Large intestine (tissue), 3 donors: ENCODE measurements around the gene FYCO1. TPM values are rescaled to one million over a fixed set of nuclear protein-coding genes. Genes with fewer than 3 reads are reported as not detected.
"Not testable (repeated sequence)": the region's sequence is repeated elsewhere in the genome, so short reads cannot be mapped to it uniquely, and the experiment has no call there.

Experiments
- DNase-seq, 2 donors: peaks; one replicate each; pipeline versions ENCODE4 v3.0.0 to v3.0.0-alpha.2; 2013
- H3K27ac ChIP-seq: one replicate; pipeline ENCODE4 v1.5.1; 2013; ENCODE audit warnings: low read length
- H3K27me3 ChIP-seq: 2 replicates; pipeline ENCODE4 v1.6.1; 2013; ENCODE audit warnings: low read length; ENCODE audit not compliant: control insufficient read depth, insufficient read depth
- H3K36me3 ChIP-seq: 2 replicates; pipeline ENCODE4 v1.6.1; 2013; ENCODE audit warnings: low read length; ENCODE audit not compliant: control insufficient read depth, insufficient read depth
- H3K4me1 ChIP-seq: one replicate; pipeline ENCODE4 v1.6.1; 2013; ENCODE audit warnings: low read length; ENCODE audit not compliant: control insufficient read depth, insufficient read depth
- H3K4me3 ChIP-seq: one replicate; pipeline ENCODE4 v1.5.1; 2013; ENCODE audit warnings: low read length
- H3K9me3 ChIP-seq: one replicate; pipeline ENCODE4 v1.6.1; 2013; ENCODE audit warnings: mild to moderate bottlenecking, low read depth, low read length, moderate library complexity; ENCODE audit not compliant: control insufficient read depth
- WGBS: methylation state at CpG from one replicate; pipeline ENCODE4 v1.1.5; 2013; ENCODE audit warnings: low lambda C conversion rate; ENCODE audit not compliant: insufficient coverage; 5-methylcytosine and 5-hydroxymethylcytosine counted together
- polyA plus RNA-seq: library from polyadenylated mRNA; unstranded; fragments of 120-200 nt; gene quantifications from one replicate; pipeline ENCODE4 v1.2.1, GENCODE V29; 2013

Gene FYCO1
- polyA plus RNA-seq, 1 donor, result 19.6 TPM

DNA sequence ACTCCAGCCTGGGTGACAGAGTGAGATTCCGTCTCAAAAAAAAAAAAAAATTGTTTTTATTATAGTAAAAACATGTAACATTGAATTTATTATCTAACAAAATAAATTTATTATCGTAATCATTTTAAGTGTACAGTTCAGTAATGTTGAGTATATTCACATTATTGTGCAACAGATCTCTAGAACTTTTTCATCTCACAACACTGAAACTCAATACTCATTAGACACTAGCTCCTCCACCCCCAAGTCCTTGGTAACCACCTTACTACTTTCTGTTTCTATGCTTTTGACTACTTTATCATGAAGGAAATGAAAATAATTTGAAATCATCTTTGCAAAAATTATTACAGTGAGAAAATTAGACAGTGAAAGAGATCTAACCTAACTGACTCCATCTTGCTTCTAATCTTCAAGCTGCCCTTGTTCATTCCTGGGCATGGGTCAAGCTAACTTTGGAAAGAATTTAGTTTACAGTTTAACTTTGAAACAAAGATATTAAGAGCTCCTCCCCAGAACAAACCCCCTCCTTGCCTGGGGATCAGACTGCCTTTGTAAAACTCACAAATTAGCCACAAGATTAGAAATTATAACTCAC, 15.0 kb upstream of the FYCO1 start:
- Histone ChIP-seq H3K27ac (no peak overlapping the region), H3K4me1 (no peaks in the 10 kb centered on the region), H3K36me3 (no peaks in the 10 kb centered on the region), H3K9me3 (no peaks in the 10 kb centered on the region), H3K4me3 (no peak overlapping the region), H3K27me3 (no peaks in the 10 kb centered on the region)
- WGBS, result 80% methylated on average over 1 of the region's 2 CpGs
- DNase-seq, result no peak

- Histone ChIP-seq H3K4me3 (no peak overlapping the region), H3K9me3 (no peaks in the 10 kb centered on the region), H3K27me3 (no peaks in the 10 kb centered on the region), H3K27ac (no peak overlapping the region), H3K4me1 (no peaks in the 10 kb centered on the region), H3K36me3 (no peaks in the 10 kb centered on the region)
- no CpG with 5 or more reads among the region's 6 CpGs for WGBS
- DNase-seq, result no peak
Observed at GRCh38 chr3:46008058-46008457, 12.4 kb upstream of the FYCO1 start.

GRCh38 chr3:46007280-46007679, 11.7 kb upstream of the FYCO1 start:
- H3K27me3 ChIP-seq, result no peaks in the 10 kb centered on the region

DNA sequence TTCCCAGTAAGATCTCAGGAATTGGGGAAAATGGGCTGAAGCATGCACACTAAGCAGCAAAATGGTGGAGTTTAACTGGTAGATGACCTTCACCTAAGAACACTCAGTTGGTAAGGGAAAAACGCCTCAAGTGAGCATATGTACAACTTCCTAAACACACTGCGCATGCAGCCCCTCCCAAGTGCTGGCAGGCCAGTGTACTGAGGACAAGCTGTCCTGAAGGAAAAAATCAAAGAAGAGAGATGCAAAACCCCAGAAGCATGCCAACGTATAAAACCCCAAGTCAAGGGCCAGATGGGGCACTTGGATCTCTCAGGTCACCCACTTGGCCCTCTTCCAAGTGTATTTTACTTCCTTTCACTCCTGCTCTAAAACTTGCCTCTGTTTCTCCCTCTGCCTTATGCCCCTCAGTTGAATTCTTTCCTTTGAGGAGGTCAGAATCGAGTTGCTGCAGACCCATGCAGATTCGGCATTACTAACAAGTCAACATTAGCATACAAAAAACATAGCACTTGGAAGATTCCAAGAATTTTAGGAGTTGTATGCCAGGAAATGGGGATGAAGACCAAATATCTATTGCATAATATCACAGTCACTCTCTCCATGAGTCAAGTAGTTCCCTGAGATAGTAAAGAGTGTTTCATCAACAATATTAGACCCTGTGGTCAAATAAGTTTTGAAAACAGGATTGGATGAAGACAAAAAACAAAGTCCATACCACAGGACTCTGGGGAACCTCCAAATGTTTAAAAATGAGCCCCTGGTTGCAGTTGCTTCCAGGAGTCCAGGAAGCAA, 10.8 kb upstream of the FYCO1 start:
- no peak overlapping the region for H3K27ac ChIP-seq
- no peaks in the 10 kb centered on the region for H3K4me1 ChIP-seq
- no peaks in the 10 kb centered on the region for H3K9me3 ChIP-seq
- H3K4me3 ChIP-seq, result no peak overlapping the region
- no CpG with 5 or more reads among the region's 5 CpGs for WGBS
- H3K36me3 ChIP-seq, result no peaks in the 10 kb centered on the region
- no peak for DNase-seq
- no peaks in the 10 kb centered on the region for H3K27me3 ChIP-seq

More at GRCh38 chr3:46007280-46007679, 11.7 kb upstream of the FYCO1 start:
- H3K4me1 ChIP-seq, result no peaks in the 10 kb centered on the region
- DNase-seq, result no peak
- no peaks in the 10 kb centered on the region for H3K9me3 ChIP-seq
- H3K4me3 ChIP-seq, result no peak overlapping the region
- H3K27ac ChIP-seq, result no peak overlapping the region
- no peaks in the 10 kb centered on the region for H3K36me3 ChIP-seq

DNA sequence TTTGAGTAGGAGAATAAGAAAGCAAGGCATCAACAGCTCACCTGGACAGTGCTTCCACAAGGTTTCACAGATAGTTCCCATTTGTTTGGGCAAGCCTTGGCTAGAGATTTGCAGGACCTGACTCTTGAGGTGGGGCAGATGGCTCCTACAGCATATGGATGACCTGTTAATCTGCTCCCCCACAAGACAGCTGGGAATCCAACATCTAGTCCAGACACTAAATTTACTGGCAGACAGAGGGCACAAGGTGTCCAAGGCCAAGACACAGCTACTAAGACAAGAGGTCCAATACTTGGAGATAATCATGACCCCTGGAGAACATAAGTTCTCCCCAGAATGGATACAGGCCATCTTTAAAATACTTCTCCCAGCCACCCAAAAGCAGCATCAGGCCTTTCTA, 8.1 kb upstream of the FYCO1 start:
- not testable (repeated sequence) for H3K36me3 ChIP-seq, H3K27ac ChIP-seq, H3K9me3 ChIP-seq, H3K4me1 ChIP-seq, H3K27me3 ChIP-seq, H3K4me3 ChIP-seq, DNase-seq

DNA sequence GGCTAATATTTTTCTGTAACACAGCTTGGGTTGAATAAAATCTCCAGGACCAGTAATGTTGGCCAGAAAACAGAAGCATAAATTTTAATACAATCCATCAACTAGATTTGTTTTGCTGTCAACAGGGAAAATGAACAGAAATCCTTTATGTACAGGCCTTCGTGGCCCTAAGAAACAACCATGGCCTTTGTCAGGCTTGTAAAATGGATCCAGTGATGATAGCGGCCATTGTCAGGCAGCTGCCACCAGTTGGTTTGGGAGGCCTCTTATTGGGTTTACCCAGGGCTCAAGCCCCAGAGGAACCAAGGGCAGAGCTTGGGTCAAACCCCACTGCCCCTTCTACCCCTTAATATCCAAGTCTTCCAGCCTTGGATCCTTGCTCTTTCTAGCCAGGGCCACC, 5.6 kb upstream of the FYCO1 start:
- 100% methylated on average over 1 of the region's 2 CpGs for WGBS
- H3K9me3 ChIP-seq, result no peaks in the 10 kb centered on the region
- no peaks in the 10 kb centered on the region for H3K4me1 ChIP-seq
- H3K27ac ChIP-seq, result no peak overlapping the region
- peaks cover 4% of the 10 kb centered on the region for H3K27me3 ChIP-seq
- no peaks in the 10 kb centered on the region for H3K36me3 ChIP-seq
- no peak for DNase-seq
- no peak overlapping the region for H3K4me3 ChIP-seq

- Histone ChIP-seq H3K9me3 (no peaks in the 10 kb centered on the region), H3K36me3 (no peaks in the 10 kb centered on the region), H3K27ac (no peak overlapping the region), H3K27me3 (peaks cover 4% of the 10 kb centered on the region), H3K4me1 (no peaks in the 10 kb centered on the region), H3K4me3 (no peak overlapping the region)
- no peak for DNase-seq
- 92% methylated on average over 2 of the region's 2 CpGs for WGBS
Observed at GRCh38 chr3:45997942-45998341, 2.3 kb upstream of the FYCO1 start.

DNA sequence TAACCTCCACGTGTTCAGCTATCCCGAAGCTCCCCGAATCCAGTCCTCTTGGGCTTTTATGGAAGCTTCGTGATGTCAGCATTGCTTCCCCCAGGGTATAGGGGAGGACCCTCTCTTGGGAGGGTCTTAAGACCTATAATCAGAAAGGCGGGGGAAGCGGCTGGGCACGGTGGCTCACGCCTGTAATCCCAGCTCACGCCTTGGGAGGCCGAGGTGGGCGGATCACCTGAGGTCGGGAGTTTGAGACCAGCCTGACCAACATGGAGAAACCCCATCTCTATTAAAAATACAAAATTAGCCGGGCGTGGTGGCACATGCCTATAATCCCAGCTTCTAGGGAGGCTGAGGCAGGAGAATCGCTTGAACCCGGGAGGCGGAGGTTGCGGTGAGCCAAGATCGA, 1.9 kb upstream of the FYCO1 start:
- not testable (repeated sequence) for DNase-seq, H3K4me1 ChIP-seq, H3K27me3 ChIP-seq, H3K27ac ChIP-seq, H3K36me3 ChIP-seq, H3K9me3 ChIP-seq, H3K4me3 ChIP-seq
- 100% methylated on average over 4 of the region's 19 CpGs for WGBS

DNA sequence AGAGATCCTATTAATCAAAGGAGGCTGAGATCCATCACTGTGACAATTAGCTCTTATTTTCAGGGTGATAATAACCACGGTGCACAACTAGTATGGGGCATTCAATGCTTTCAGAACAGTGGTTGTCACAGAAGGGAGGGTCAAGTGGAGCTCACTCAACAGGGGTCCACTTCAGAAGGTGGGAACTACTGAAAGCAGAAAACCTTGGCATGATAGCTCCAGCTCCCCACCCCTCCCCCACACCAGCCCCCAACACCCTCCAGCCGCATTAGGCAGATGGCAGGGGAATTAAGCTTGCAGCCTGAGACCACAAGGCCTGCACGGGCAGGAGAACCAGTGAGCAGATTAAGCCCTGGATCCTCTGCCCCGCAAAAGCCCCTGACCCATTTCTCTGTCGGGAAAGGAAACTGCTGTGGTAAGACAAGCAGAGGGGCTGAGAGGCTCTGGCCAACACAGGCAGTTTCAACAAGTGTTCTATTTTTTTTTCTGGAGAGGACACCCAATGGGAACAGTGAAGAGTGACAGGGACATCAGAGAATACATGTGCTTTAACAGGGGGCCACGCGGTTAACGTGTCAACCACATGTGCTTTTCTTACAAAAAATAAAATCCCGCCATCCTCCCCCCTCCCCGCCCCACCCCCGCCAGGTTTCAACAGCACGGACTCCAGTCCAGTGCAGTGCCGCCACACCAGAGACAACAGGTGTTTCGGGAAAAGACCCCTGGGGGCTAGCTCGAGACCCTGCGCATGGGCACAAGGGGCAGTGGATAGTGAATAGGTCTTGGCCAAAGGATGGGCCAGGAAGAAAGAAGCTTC, 997 bp downstream of the FYCO1 start:
- peak overlapping the region; percentile 97 for H3K4me3 ChIP-seq
- no CpG with 5 or more reads among the region's 16 CpGs for WGBS
- no peaks in the 10 kb centered on the region for H3K9me3 ChIP-seq
- DNase-seq, result peak in 1 of 2 donors; percentile 38
- peaks cover 4% of the 10 kb centered on the region for H3K27me3 ChIP-seq
- H3K27ac ChIP-seq, result peak overlapping the region; percentile 75
- H3K36me3 ChIP-seq, result no peaks in the 10 kb centered on the region
- no peaks in the 10 kb centered on the region for H3K4me1 ChIP-seq

- Histone ChIP-seq H3K9me3 (no peaks in the 10 kb centered on the region), H3K36me3 (no peaks in the 10 kb centered on the region), H3K27ac (no peak overlapping the region), H3K4me1 (peaks cover 4% of the 10 kb centered on the region), H3K4me3 (no peak overlapping the region), H3K27me3 (no peaks in the 10 kb centered on the region)
- no CpG with 5 or more reads among the region's 3 CpGs for WGBS
- DNase-seq, result no peak
Observed at GRCh38 chr3:45993421-45994027, 2.1 kb downstream of the FYCO1 start.
